Smooth muscle cell (in vitro differentiated cells): ENCODE results near the gene MAN2C1. TPM values are rescaled to one million over a fixed set of nuclear protein-coding genes. Genes with fewer than 3 reads are reported as not detected.

Experiments used
- DNase-seq: peaks from one replicate; lab custom pipeline; 2025; ENCODE audit not compliant: unreplicated experiment; lab: John Stamatoyannopoulos, UW
- H2AFZ ChIP-seq: fragments of 200-600 bp; sonication (generic); 2 replicates; pipeline ENCODE4 v1.6.0; 2016; ENCODE audit warnings: antibody characterized with exemption, low read depth, mild to moderate bottlenecking
- H3F3A ChIP-seq: fragments of 200-600 bp; sonication (generic); 2 replicates; pipeline ENCODE4 v1.6.0; 2017; ENCODE audit warnings: antibody characterized with exemption, low read depth
- H3K27ac ChIP-seq: fragments of 200-600 bp; sonication (generic); 2 replicates; pipeline ENCODE4 v1.5.1; 2016; ENCODE audit warnings: low read depth, mild to moderate bottlenecking
- H3K27me3 ChIP-seq: fragments of 200-600 bp; sonication (generic); 2 replicates; pipeline ENCODE4 v1.6.1; 2016; ENCODE audit warnings: low read depth, mild to moderate bottlenecking
- H3K36me3 ChIP-seq: fragments of 200-600 bp; sonication (generic); 2 replicates; pipeline ENCODE4 v1.5.1; 2016; ENCODE audit warnings: low read depth
- H3K4me1 ChIP-seq: fragments of 200-600 bp; sonication (generic); 2 replicates; pipeline ENCODE4 v1.5.1; 2016; ENCODE audit warnings: low read depth
- H3K4me2 ChIP-seq: fragments of 200-600 bp; sonication (generic); 2 replicates; pipeline ENCODE4 v1.6.0; 2016; ENCODE audit warnings: mild to moderate bottlenecking
- H3K4me3 ChIP-seq: fragments of 200-600 bp; sonication (generic); 2 replicates; pipeline ENCODE4 v1.5.1; 2016; ENCODE audit warnings: mild to moderate bottlenecking
- H3K79me2 ChIP-seq: fragments of 200-600 bp; sonication (generic); 2 replicates; pipeline ENCODE4 v1.6.0; 2016; ENCODE audit warnings: low read depth, mild to moderate bottlenecking
- H3K9ac ChIP-seq: fragments of 200-600 bp; sonication (generic); 2 replicates; pipeline ENCODE4 v1.6.0; 2016; ENCODE audit warnings: low read depth
- H3K9me3 ChIP-seq: fragments of 200-600 bp; sonication (generic); replicated peaks from 2 replicates; pipeline ENCODE4 v1.5.1; 2016; ENCODE audit warnings: low read depth
- H4K20me1 ChIP-seq: fragments of 200-600 bp; sonication (generic); 2 replicates; pipeline ENCODE4 v1.6.0; 2016; ENCODE audit warnings: low read depth
- CTCF ChIP-seq: fragments of 200-600 bp; sonication (generic); IDR thresholded peaks from 2 replicates; pipeline ENCODE4 v1.5.1; 2017; ENCODE audit warnings: borderline replicate concordance, mild to moderate bottlenecking, antibody characterized with exemption; ENCODE audit not compliant: insufficient read depth, poor library complexity, severe bottlenecking
- WGBS: methylation state at CpG from one replicate; pipeline ENCODE4 v1.1.7; 2016; ENCODE audit warnings: low lambda C conversion rate; 5-methylcytosine and 5-hydroxymethylcytosine counted together
- polyA plus RNA-seq: library from polyadenylated mRNA; unstranded; fragments of >200 nt; fragmentation: Nextera tagmentation; extraction: Ambion mirVana; gene quantifications from 2 replicates; pipeline ENCODE4 v1.2.1, GENCODE V29; 2016
- total RNA-seq: library from RNA; depleted of rRNA; stranded (reverse); fragments of >200 nt; gene quantifications from 2 replicates; pipeline ENCODE4 v1.2.3, GENCODE V29; 2014

The MAN2C1 gene
- total and polyA plus RNA-seq, 2 experiments from 2014 or later: 64.5 to 70.7 TPM

GRCh38 chr15:75339531-75340240, 28.7 kb downstream of the MAN2C1 start:
- Histone ChIP-seq H4K20me1 (no peaks in the 10 kb centered on the region), H3K9ac (no peak overlapping the region)

GRCh38 chr15:75338661-75339240, 29.7 kb downstream of the MAN2C1 start:
- no peak overlapping the region for H3K4me3 ChIP-seq
- H4K20me1 ChIP-seq: no peaks in the 10 kb centered on the region
- no peaks in the 10 kb centered on the region for H3K36me3 ChIP-seq
- H3K9ac ChIP-seq: no peak overlapping the region
- TF ChIP-seq CTCF: no peak
- 97% methylated on average over 11 of the region's 11 CpGs for WGBS
- H3K4me2 ChIP-seq: no peak overlapping the region
- H3K9me3 ChIP-seq: no peaks in the 10 kb centered on the region
- H3K4me1 ChIP-seq: peaks cover 8% of the 10 kb centered on the region
- H3K27me3 ChIP-seq: no peaks in the 10 kb centered on the region
- no peak for DNase-seq
- H3K27ac ChIP-seq: no peak overlapping the region
- no peak overlapping the region for H2AFZ ChIP-seq
- H3F3A ChIP-seq: no peaks in the 10 kb centered on the region
- peaks cover 6% of the 10 kb centered on the region for H3K79me2 ChIP-seq

More at GRCh38 chr15:75339531-75340240, 28.7 kb downstream of the MAN2C1 start:
- WGBS: 96% methylated on average over 13 of the region's 13 CpGs
- peaks cover 8% of the 10 kb centered on the region for H3K4me1 ChIP-seq
- H3K4me3 ChIP-seq: no peak overlapping the region
- H3K27me3 ChIP-seq: no peaks in the 10 kb centered on the region
- H2AFZ ChIP-seq: no peak overlapping the region
- no peak for DNase-seq
- TF ChIP-seq CTCF: no peak
- peaks cover 6% of the 10 kb centered on the region for H3K79me2 ChIP-seq
- no peak overlapping the region for H3K27ac ChIP-seq
- H3K4me2 ChIP-seq: no peak overlapping the region
- no peaks in the 10 kb centered on the region for H3K9me3 ChIP-seq
- H3K36me3 ChIP-seq: no peaks in the 10 kb centered on the region
- no peaks in the 10 kb centered on the region for H3F3A ChIP-seq

GRCh38 chr15:75335705-75336355, 32.6 kb downstream of the MAN2C1 start, which contains the start of gene COMMD4:
Gene COMMD4, plus strand, starts transcription at chr15:75336063. Its CDS starts 27 bp downstream, at chr15:75336090.
- Histone ChIP-seq H3K36me3 (no peaks in the 10 kb centered on the region), H3K27me3 (no peaks in the 10 kb centered on the region), H3K4me1 (peaks cover 8% of the 10 kb centered on the region), H4K20me1 (no peaks in the 10 kb centered on the region), H3F3A (no peaks in the 10 kb centered on the region), H3K4me3 (peak within 1 kb of the TSS; percentile 82), H2AFZ (peak within 1 kb of the TSS; percentile 84), H3K9me3 (no peaks in the 10 kb centered on the region), H3K9ac (peak within 1 kb of the TSS; percentile 84), H3K79me2 (peaks cover 6% of the 10 kb centered on the region), H3K27ac (peak within 1 kb of the TSS; percentile 47), H3K4me2 (peak within 1 kb of the TSS; percentile 96)
- 2% methylated on average over 33 of the region's 42 CpGs for WGBS
- DNase-seq: peak; percentile 75
- no peak for TF ChIP-seq CTCF
